HL-60 (cell line): ENCODE measurements around the gene USH2A.

ENCODE experiments used
- CTCF ChIP-seq: IDR thresholded peaks from one replicate; pipeline ENCODE4 v1.5.1; 2011; ENCODE audit warnings: low read length, control low read depth, inconsistent platforms; ENCODE audit not compliant: insufficient read depth
- GABPA ChIP-seq: IDR thresholded peaks from 2 replicates; pipeline ENCODE4 v1.6.1; 2012; ENCODE audit warnings: low read depth
- POLR2AphosphoS5 ChIP-seq: IDR thresholded peaks from 2 replicates; pipeline ENCODE4 v1.6.1; 2012; ENCODE audit warnings: low read depth
- REST ChIP-seq: IDR thresholded peaks from 2 replicates; pipeline ENCODE4 v1.6.1; 2012; ENCODE audit warnings: low read depth; ENCODE audit not compliant: insufficient replicate concordance
- SPI1 ChIP-seq: IDR thresholded peaks from 2 replicates; pipeline ENCODE4 v1.6.1; 2012; ENCODE audit warnings: low read depth, mild to moderate bottlenecking, borderline replicate concordance

- TF ChIP-seq CTCF = no peak
- TF ChIP-seq REST = no peak
- TF ChIP-seq GABPA = no peak
- no peak for TF ChIP-seq POLR2AphosphoS5
- no peak for TF ChIP-seq SPI1
Measured at GRCh38 chr1:215875712-215876111, 547.5 kb downstream of the USH2A start.
